22Rv1 (cell line): ENCODE data around the gene BACH2.

Experiments
- CTCF ChIP-seq: fragments of 450-650 bp; IDR thresholded peaks from 2 replicates; pipeline ENCODE4 v1.5.1; 2017; ENCODE audit warnings: mild to moderate bottlenecking
- ZFX ChIP-seq: fragments of 450-650 bp; IDR thresholded peaks from 2 replicates; pipeline ENCODE4 v1.6.1; 2017; ENCODE audit warnings: antibody characterized with exemption, borderline replicate concordance

GRCh38 chr6:90214966-90215365 is 81.7 kb downstream of the BACH2 start:
- TF ChIP-seq CTCF = no peak
- no peak for TF ChIP-seq ZFX
